GM21737 (cell line): ENCODE results near the gene BLOC1S2.
"Not testable (repeated sequence)": the region's sequence is repeated elsewhere in the genome, so short reads cannot be mapped to it uniquely, and the experiment has no call there.

Source experiments
- ATAC-seq: cut with Tn5 transposase; IDR thresholded peaks from one replicate; pipeline ENCODE4 v1.9.1; 2021; ENCODE audit warnings: mild to moderate bottlenecking, moderate library complexity; ENCODE audit not compliant: unreplicated experiment

The BLOC1S2 gene

DNA sequence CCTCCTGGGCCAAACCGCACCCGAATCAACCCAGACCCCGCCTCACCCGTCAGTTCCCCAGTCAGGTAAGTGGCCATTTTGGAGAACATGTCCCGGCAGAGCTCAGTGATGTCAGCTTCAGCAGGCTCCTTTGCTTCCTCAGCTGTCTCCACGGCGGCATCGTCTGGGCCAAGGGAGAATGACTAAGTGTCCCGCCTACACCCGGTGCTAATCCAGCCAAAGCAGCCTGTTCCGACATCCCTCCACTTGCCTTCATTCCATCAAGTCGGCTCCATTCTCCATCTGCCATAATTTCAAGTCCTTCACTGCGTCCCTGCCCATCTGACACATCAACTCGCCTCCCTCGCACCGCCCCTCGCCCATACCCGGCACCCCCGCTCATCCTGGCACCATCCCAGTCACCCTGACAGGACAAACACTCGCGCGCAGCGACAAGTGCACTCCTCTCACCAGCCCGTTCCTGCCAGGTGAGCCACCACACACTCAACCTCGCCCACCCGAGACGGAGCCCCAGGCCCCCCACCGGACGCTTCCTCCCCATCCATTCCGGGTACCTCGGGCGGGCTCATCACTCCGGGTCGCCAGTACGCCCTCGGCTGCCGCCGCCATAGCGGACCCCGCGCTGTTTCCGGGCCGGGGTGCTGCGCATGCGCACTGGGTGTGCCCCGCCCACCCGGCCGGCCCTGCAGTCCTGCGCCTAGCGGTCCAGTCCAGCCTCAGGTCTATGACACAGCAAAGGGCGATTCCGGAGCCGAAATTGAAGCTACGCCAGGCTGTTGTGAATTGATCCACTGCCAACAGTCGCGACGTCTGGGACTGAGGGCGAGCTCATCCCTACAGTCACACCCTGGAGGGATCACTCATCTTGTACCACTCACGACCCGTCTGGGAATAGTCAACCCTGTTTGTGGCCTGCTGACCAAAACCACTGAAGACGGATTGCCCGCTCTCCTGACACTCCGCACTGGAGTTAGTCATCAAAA, at the start of gene BLOC1S2:
BLOC1S2 (minus strand) TSS at position 630 of the 983 bp plus-strand sequence; CDS start at position 609, 21 bp downstream.
- ATAC-seq: peak; percentile 91

DNA sequence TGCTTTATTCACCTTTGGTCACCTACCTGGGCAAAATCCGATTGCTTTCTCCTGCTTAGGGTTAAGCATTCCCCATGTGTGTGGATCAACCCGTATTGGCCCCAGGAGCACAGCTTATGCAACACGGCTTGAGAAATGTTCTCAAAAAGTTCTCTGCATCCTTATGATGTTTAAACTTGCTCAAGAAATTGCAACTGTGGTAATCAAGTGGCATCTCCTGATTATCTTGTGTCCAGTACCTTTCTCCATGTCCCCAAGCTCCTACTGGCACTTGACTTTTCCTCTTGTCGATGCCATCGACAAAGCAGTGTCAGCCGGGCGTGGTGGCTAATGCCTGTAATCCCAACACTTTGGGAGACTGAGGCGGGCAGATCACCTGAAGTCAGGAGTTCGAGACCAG, 48.3 kb upstream of the BLOC1S2 start:
- ATAC-seq: no peak

DNA sequence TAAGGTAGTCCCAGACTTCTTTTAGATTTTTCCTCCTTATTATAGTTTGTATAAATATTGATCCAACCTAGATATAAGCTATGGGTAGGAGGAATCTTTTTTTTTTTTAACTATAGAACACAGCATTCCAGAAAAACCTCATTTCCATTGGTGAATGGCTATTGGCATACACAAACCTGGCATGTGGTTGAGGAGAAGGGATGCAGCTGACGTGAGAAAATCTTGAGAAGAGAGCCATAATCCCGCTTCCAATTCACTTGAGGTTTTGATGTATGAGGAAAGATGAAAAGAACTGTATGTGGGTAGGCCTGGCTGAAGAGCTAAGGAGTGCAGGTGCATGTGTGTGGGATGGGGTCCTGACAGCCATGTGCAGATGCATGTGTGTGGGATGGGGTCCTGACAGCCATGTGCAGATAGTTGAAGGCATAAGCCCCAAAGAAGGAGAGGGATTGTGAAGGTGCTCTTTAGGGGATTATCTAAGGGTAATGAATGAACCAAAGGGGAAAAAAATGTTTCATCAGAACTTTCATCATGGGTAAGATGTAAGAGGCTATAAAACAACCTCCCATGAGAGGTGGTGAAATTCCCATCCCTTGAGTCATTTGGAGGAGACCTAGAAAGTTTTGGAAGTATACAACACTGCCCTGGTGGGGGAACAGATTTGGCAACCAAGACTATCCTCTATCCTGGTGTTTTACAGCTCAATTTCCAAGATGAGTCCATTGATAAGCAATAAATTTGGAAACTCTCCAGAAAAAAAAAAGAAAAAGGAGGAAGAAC, 47.4 kb upstream of the BLOC1S2 start:
- no peak for ATAC-seq

DNA sequence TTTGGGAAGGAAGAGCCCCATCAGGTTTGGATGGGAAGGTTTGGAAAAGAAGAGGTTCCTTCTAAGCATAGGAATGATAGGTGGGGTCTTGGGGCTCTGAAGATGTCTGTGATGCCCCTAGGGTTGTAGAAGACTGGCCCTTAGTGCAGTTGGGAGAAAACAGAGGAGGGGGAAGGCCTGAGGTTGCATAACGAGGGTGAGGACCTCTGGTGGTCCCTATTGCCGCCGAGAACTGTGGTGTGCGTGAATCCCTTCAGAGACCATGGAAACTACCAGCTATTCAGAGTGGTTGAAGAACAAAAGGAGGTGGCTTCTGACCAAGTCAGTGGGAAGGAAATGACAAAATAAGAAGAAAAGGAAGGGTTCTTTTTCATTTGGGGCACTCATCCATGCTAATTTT, 46.6 kb upstream of the BLOC1S2 start:
- ATAC-seq: no peak

DNA sequence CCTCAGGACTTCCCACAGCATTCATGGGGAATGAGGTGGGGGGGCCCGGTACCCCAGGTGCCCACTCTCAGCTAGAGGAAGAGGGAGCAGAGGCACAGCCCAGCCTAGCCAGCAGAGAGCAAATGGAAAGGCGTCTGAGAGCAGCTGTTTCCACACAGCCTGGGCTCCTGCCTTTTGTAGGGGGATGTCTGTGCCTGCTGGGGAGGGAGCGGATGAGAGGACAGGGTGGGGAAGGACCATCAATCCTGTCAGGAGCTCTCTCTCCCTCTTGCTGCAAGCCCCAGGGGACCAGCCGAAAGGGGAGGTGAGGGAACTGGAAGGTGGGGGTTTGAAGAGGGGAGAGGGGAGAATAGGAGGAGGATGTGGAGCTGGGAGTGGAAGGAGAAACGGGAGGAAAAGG, 43.6 kb upstream of the BLOC1S2 start, which contains the start of gene PKD2L1:
PKD2L1 (minus strand) TSS at position 150 of the 400 bp plus-strand sequence; CDS start at position 25, 125 bp downstream.
- no peak for ATAC-seq

DNA sequence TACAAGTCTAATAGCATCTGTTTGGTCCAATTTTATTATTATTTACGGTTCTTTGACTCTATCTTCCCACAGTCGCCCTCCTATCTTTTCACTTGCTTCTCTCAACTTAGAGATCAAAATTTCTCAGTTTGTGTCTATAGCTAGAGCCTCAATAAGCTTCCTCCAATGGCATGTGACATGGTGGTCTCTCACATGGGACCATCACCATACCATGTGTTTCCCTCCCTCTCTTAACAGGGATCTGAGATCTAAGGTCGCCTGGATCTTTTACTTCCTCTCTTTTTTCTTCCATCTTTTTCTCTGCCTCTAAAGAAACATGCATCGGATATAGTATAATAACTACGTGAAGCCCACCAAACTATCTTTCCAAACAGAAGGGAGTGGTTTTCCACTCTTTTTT, 41.7 kb upstream of the BLOC1S2 start:
- no peak for ATAC-seq

DNA sequence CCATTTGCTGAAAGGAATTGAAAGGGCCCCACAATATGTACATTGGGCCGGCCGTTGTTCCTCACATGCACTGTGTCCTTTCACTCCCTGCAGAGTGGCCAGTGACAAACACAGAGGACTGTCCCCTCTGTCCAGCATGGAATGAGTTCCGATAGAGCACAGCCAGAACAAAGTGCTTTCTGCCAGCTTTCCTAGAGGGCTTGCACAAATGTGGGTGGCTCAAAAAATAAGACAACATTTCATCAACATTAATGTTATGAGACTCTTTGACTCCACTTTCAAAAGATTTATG, 41.2 kb upstream of the BLOC1S2 start:
- no peak for ATAC-seq

DNA sequence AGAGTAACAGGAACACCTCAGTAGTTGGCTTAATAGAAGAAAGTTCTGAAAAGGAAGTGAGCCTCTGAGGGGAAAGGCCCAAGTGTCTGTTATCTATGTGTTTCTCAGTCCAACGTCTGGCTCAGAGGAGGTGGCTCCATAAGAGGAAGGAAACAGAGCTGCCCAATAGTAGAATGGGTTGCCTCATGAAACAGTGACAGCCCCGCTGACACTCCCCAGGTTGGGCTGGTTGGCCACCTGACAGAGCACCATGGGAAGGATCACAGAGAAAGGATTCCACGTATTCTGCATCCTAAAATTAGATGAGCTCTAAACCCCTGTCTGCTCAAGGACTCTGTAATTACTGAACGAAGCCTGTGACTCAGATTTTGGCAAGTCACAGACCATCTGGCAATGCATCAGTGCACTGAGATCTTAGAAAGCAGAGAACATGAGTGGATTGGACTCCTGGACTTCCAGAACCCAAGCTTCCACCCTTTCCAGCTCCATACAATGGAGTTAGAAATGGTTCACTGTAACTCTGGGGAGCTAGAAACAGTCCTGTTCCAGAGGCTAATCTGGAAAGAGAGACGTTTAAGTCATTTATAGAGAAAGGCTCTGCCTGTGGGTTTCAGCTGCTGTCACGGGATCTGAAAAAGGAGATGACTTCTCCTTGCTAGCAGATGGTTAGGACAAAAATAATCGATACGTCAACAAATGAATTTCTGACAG, 40.7 kb upstream of the BLOC1S2 start:
- ATAC-seq: peak; percentile 99

DNA sequence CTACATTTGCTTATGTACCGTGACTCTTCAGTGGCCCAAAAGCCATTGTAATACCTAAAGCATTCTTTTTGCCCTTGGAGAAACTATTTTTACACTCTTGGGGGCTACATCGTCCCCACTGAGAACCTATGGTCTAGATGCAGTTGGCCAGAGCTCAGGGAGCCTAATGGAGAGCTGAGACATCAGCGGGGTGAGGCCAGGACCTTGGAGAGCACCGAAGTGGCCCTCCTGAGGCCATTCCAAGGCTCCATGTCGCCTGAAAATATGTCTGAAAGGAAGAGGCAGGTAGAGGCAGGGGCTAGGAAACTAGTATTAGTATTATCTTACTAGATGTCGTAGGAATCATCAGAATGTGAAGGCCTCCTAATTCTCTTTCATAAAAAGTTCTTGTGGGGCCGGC, 38.7 kb upstream of the BLOC1S2 start:
- no peak for ATAC-seq

DNA sequence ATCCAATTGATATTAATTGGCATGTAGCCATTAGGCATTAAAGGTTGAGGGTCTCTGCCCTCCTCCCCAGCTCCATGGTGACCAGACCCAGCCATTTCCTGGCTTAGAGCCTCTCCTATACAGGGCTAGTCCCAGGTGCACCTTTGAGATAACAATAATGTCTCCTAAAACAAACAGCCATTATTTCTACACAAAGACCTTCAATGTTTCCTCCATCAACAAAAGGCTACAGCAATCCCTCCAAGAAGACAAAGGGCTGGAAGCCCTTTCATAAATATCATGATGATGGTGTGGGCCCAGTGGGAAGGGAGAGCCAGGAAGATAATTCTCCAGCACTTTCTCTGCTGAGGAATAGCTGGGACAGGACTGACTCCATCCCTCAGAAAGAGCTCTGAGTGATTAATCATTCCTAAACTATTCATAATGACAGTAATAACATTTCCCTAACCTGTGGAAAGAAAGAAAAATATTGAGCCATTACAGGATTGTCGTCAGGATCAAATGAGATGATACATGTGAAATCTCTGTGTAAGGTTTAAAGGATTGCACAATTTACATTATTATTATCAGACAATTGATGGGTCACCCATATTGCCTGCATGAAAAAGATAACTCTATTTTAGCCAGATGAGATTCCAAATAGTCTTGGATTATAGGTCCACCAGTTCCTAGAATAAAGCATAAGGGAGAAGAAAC, 33.4 kb upstream of the BLOC1S2 start:
- ATAC-seq: no peak

DNA sequence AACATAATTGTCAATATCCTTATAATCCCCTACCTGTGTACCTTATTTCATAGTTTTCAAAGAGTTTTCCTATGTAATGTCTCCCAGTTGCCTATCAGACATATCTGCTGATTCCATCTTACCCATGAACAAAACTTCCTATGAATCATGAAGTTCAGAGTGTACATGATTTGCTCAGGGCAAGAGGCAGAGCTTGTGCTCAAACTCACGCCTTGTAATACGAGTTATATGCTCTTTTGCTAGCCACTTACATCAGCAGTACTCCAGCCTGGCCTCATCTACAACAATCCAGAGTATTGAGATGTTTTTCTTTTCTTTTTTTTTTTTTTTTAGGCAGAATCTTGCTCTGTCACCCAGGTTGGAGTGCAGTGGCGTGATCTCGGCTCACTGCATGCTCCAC, 31.7 kb upstream of the BLOC1S2 start:
- no peak for ATAC-seq

DNA sequence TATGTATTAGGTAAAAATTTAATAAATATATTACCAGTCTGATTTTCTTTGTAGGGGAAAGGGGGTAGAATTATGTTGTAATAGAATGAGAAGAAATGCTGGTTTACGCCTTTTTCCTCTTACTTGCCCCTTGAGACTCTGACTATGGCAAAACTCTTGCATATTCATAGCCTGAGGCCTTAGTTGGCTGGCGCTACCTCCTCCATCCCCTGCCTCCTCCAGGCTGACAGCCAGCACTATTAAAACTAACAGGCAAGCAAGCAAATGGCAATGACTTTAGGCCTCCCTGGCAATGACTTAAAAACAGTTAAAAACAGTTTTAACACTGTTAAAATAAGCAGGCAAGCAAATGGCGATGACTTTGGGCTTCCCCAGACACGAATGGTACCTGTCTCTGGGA, 29.1 kb upstream of the BLOC1S2 start:
- no peak for ATAC-seq

DNA sequence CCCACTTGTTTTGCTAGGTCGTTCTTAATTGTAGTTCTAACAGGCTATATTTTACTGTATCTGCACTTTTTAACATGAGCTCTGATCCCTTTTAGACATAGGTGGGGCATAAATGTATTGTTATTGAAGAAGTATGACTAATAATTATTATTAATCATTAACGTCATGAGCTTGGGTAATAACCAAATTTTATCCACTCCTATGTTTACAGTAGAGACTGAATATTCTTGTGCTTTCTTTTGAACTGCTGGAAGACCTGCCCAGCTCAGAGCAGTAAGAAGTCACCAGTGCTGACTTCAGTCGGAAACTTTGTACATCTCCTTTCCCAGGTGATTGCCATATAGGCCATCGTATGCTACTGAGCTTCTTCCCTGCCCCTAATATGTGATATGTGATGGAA, 24.8 kb upstream of the BLOC1S2 start:
- no peak for ATAC-seq

DNA sequence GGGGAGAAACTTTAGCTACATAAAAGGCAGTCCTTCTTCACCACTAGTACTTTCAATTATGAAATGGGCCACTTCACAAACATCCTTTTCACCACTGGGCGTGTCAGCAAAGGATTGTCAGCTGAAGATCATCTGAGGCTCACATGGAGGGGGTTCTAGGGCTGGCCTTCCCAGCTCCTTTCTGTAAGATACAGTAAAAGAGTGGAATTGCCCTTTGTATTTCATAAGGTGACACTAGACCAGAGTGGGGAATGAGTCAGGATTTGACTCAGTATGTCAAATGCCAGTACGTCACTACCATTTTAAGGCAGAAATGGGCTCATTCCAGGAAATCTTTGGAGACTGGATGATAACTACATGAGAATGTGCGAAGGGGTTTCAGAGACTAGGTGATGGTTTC, 21.2 kb upstream of the BLOC1S2 start:
- ATAC-seq: no peak

DNA sequence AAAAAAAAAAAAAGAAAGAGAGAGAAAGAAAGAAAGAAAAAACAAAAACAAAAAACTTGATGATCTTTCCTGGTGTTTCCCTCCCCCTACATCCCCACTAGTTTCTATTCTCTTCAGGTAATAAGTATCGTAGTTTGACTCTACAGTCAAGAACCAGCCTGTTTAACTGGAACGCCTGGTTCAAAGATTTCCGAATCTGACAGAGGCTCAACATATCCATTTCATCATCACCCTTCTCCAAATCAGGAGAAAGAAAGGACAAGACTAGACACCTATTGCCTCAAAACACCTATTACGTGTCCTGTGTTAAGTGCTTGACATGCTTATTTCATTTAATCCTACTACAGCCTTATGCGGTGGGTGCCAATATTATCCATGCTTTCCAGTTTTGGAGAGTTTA, 20.4 kb upstream of the BLOC1S2 start:
- ATAC-seq: no peak

DNA sequence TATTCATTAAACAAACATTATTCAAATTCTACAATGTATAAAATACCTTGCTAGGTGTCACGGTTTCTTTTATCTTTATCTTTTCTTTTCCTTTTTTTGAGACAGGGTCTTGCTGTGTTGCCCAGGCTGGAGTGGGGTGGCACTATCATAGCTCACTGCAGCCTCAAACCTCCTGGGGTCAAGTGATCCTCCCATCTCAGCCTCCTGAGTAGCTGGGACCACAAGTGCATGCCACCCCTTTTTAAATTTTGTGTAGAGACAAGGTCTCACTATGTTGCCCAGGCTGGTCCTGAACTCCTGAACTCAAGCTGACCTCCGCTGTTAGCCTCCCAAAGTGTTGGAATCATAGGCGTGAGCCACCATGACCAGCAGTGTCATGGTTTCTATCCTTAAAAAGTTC, 17.9 kb upstream of the BLOC1S2 start:
- no peak for ATAC-seq

DNA sequence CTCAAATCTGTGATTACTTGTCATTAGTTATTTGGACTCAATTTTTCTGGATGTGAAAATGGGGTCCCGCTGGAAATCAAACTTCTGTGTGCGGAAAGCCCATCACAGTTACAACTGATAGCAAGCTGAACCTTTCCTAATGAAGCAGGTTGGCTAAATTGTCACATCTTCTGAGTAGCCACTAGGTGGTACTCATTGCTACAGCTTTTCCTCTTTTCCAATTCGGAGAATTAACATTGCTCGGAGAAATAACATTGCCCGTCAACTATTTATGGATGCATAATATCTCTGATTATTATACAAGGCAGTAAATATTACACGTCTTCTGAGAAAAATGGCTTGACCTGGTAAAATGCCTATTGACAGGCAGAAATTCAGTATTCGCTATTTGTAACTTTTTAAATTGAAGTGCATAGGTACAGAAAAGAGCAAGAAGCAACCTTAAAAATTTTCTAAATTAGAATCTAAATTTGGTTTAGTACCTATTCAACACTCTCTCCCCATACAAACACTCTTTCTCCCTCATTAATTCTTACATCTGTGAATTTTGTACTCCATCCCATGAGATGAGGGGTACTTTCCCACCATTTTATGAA, 17.3 kb upstream of the BLOC1S2 start:
- no peak for ATAC-seq

DNA sequence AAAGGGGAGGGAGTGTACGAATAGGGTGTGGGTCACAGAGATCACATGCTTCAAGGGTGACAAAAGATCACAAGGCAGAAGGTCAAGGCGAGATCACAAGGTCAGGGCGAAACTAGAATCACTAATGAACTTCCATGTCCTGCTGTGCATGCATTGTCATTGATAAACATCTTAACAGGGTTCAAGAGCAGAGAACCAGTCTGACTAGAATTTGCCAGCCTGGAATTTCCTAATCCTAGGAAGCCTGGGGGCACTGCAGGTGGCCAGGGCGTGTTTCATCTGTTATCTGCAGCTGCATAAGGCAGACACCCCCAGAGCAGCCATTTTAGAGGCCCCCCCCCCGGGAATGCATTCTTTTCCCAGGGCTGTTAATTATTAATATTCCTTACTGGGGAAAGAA, 14.6 kb upstream of the BLOC1S2 start:
- not testable (repeated sequence) for ATAC-seq

DNA sequence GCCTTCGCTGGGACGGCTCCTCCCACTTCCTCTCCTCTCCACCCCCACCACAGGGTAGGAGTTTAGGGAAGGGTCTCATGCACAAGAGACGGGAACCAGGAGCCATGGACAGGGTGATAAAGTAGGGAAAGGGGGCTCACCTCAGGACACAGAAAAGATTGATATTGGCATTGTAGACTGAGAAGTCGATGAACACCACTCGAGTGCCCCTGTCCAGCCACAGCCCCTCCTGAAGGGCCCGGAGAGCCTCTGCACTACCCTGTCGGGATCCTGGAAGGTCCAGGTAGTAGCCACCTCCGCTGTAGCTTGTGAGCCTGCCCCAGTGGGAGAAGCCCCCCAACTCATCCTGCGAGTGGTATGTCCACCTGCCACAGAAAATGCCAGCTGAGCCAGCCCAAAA, 10.8 kb upstream of the BLOC1S2 start:
- ATAC-seq: no peak

DNA sequence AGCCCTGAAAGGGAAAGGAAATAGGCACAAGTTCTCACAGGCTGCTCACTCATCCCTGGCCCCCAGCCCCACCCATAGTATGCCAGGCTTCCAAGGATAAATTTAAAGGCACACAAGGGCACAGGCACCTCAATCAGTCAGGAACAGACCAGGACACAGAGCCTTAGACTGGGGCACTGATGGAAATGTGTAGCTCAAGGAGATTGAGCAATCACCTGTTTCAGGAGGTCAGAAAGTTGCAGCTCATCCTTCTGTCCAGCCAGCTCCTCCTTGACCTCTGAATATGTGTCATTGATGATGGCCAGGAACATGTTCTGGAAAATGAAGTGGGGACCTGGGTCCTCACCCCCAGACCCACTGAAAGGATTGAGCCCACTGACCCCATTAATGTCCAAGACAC, 6.6 kb upstream of the BLOC1S2 start:
- ATAC-seq: no peak
